ENCODE results near the gene MOK.
A peak's percentile ranks its signal among the peaks of the same experiment; 100 is the strongest.

The MOK gene

GRCh38 chr14:102205560-102205959 is 99.4 kb downstream of the MOK start:
- DNase-seq (ENCODE audit: low spot score): no peak

GRCh38 chr14:102203382-102203781 is 101.6 kb downstream of the MOK start:
- DNase-seq (ENCODE audit: low spot score): no peak

- no peak for DNase-seq (ENCODE audit: low spot score)
Observed at GRCh38 chr14:102202944-102203343, 102.0 kb downstream of the MOK start.

- no peak for DNase-seq (ENCODE audit: low spot score)
Observed at GRCh38 chr14:102201776-102202175, 103.2 kb downstream of the MOK start.

DNA sequence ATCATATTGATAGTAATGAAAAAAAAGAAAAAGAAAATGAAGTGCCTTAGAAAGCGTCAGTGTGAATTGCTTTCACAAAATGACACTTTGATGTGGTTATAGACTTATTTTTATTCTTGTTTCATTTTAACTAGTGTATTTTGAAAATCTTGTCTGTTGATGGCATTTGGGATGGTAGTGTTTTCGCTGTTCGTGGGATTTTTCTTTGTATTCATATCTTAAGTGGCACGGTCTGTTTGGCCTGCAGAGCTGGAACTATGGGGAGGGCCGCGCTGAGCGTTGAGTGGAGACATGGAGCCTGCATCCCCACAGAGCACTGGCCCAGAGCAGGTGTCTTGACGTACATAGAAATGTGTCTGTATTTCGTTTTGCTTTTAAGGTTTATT is 103.6 kb downstream of the MOK start:
- DNase-seq (ENCODE audit: low spot score): no peak

DNA sequence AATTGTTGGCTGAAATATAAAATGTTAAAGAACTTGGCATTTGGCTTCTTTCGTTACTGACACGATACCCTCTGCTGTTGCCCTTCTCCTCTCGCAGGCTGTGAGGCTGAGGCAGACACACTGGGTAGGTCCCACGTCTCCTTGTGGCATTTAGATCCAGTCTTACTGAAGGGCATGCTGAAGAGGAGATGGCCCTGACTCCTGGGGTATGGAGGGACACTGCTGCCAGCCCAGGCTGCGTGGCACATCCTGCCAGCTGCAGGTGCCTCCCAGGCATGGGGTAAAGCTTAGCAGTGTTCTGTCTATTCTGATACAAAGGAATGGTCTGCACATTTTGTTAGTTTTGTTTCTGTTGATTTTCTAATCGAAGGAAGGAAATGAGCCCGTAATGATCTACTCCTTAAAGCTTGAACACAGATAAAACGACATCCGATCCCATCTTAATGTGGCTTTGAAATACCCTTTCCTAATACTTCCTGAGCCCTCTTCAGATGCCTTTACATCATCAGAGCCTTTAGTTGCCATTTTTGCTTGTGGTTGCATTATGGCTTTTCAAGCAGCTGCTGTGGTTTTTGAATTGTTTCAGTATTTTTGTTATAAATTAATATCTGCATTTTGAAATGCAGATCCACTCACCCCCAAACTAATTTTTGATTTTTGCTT is 104.1 kb downstream of the MOK start:
- DNase-seq (ENCODE audit: low spot score): no peak

GRCh38 chr14:102197317-102197853 is 107.6 kb downstream of the MOK start:
- no peak for DNase-seq (ENCODE audit: low spot score)

DNA sequence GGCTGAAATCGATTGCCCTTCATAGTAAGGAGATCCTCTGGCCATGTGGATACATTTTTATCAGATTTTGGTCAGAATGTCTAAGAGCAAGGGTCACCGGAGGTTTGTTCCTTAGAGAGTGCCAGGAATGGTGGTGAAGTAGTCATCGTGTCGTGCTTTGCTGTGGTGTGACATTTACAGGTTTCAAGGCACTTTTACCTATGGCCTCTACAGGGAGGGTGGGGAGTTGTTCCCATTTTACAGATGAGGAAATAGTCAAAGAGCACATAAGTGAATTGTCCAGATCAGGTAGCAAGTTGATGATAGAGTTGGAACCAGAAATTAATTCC is 108.1 kb downstream of the MOK start:
- no peak for DNase-seq (ENCODE audit: low spot score)

GRCh38 chr14:102196039-102196901 is 108.7 kb downstream of the MOK start:
- DNase-seq (ENCODE audit: low spot score): no peak

- no peak for DNase-seq (ENCODE audit: low spot score)
Observed at GRCh38 chr14:102195446-102195845, 109.5 kb downstream of the MOK start.

DNA sequence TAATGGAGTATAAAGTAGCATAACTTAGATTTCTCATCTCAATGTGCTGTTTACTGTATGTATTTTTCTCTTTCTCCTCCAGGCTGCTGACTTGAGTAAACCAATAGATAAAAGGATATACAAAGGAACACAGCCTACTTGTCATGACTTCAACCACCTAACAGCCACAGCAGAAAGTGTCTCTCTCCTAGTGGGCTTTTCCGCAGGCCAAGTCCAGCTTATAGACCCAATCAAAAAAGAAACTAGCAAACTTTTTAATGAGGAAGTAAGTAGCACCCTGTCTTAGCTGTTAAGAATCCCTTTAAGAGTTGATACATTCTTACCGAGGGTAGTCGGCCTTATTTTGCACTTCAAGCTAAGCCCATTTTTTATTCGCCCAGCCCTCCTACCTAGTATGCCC is 110.1 kb downstream of the MOK start:
- no peak for DNase-seq (ENCODE audit: low spot score)

- peak; percentile 46 for DNase-seq (ENCODE audit: low spot score)
Observed at GRCh38 chr14:102192840-102193502, 112.0 kb downstream of the MOK start.

DNA sequence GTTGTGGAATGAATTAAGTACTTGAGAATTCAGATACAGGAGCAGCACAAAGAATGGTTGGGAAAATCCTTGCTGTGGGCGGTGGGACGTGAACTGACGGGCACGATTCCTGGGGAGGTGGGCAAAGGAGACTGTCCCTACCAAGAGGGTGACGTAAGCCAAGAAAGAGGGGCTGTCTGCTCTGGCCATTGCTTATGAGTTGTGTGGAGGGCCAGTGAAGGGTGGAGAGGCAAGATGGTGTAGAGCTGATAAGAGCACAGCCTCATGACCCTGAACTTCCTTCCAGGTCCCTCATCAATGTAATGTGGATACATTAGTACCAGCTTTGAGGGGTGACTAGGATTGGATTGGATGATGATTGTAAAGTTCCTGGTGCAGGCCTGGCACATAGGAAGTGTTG is 115.1 kb downstream of the MOK start:
- DNase-seq (ENCODE audit: low spot score): no peak

DNA sequence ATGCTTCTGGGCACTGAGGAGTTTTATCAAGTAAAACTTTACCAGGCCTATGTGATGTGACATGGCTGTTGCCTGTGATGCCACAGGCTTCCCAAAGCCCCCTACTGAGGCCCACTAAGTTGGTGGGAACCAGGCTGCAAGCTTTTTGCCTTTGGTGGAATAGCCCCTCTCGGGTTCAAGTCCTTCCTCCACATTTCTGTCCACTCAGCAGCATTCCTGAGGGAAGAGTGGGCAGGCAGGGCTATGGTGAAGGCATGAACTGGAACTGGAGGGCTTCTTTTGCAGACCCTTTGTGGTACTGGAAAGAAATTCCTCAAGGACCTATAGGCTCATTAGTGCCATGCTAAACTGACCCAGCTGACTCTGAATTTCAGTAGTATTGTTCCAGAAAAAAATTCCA is 116.8 kb downstream of the MOK start:
- no peak for DNase-seq (ENCODE audit: low spot score)

DNA sequence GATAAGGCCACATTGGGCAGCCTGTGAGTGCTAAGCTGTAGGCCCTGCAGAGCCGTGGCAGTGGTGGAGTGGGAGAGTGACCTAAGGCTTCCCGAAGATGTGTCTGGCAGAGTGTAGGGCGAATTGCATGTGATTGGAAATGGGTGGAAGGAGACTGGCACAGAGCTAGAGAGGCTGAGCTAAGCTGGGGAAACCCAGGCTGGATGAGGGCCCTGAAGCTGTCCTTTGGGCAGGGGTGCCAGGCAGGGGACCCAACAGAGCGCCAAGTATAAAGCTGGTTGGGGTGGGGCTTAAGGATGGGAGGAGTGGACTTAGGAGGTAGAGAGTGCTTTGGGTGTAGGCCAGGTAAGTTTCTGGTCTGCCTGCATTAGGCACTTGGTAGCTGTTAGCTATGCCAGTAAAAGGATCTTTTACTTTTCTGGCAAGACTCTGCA is 117.4 kb downstream of the MOK start:
- no peak for DNase-seq (ENCODE audit: low spot score)

GRCh38 chr14:102187044-102187443 is 117.9 kb downstream of the MOK start:
- DNase-seq (ENCODE audit: low spot score): no peak

GRCh38 chr14:102185360-102185759 is 119.6 kb downstream of the MOK start:
- DNase-seq (ENCODE audit: low spot score): no peak

DNA sequence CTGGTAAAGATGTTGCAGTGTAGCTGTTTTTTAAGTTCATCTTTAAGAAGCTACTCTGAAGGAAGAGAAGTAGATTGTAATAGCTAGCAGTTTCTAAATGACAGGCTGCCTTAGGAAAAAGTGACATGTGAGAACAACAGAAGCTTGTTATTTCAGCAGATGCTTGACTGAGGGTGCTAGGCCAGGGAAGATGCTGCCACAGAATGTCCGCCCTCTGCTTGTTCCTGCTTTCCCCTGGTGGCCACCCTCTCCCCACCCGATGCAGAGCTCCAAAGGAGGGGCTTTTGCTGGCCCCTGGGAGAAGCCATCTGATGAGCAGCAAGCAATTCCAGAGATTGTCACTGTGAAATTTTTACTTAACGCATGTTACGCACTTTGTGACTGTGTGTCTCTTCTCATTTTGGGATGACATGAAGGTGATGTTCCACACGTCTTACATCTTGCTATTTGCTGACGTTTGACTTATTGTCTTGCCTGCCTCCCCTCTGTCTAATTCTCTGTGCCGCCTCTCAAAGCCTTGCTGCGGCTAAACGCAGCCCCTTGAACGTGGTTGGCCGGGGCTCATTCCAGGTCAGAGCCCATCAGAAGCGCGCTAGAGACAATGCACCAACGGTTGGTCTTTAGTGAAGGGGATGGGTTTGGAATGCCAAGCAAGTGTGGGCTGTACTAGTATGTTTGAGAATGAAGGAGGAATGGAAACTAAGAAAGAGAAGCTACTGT is 120.5 kb downstream of the MOK start:
- peak; percentile 36 for DNase-seq (ENCODE audit: low spot score)

DNA sequence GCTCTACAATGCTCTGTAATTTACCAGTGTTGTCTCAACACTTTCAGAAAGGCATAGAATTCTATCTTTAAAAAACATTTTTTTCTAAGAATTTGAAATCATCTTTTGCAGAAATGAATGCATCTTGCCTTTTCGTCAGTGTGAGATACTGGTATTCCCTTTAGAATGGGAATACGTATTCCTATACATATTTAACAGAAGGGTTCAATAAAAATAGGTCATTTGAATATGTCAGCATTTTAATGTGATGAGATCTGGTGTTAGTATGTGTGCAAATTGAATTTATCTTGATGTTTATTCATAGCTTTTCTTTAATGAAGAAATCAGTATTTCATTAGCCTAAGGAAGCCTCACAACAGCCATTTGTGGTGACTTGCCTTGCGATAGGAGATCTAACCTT is 121.1 kb downstream of the MOK start:
- no peak for DNase-seq (ENCODE audit: low spot score)

- DNase-seq (ENCODE audit: low spot score): no peak
Observed at GRCh38 chr14:102182936-102183619, 121.9 kb downstream of the MOK start.

GRCh38 chr14:102182190-102182589 is 122.8 kb downstream of the MOK start:
- no peak for DNase-seq (ENCODE audit: low spot score)

DNA sequence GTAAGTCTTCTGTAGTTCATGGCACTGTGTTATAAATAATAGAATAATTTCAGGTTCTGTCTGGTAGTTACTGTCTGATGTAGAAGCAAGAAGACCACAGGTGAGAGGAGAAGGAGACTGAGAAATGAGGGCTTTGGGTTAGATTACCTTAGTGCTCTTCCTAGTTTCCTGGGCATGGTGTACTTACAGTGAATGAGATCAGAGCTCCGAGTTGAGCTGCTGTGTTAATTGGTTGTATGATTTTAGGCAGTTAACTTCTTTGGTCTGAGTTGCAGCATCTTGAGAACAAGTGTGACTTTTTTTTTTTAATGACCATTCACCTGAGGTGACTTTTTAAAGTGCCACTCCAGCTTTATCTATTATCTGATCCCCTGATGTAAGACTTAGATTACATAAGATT is 123.8 kb downstream of the MOK start:
- no peak for DNase-seq (ENCODE audit: low spot score)
